ENCODE measurements around the gene ABCA1.

The ABCA1 gene

GRCh38 chr9:104892701-104893100 is 35.3 kb downstream of the ABCA1 start:
- H2AFZ ChIP-seq (ENCODE audit: low read length): no peak overlapping the region
- H3K27me3 ChIP-seq (ENCODE audit: control insufficient read depth in 3 of 3, insufficient read depth in 3 of 3, low read depth in 1 of 3, low read length in 3 of 3): no peaks in the 10 kb centered on the region
- H3K9me3 ChIP-seq (replicated peaks in 1 of 2; ENCODE audit: control insufficient read depth in 2 of 2, insufficient read depth in 1 of 2, low read depth in 1 of 2, low read length in 2 of 2): no peaks in the 10 kb centered on the region
- H3K79me1 ChIP-seq (ENCODE audit: low read depth, low read length): no peaks in the 10 kb centered on the region
- WGBS, 2 donors (ENCODE audit: extremely low coverage in 2 of 2, insufficient read length in 2 of 2, insufficient replicate concordance in 1 of 2): no CpG with 5 or more reads among the region's 1 CpG
- no peak overlapping the region for H3K4ac ChIP-seq (ENCODE audit: low read length)
- no peak overlapping the region for H2BK5ac ChIP-seq (ENCODE audit: low read length)
- DNase-seq (ENCODE audit: low spot score): no peak
- H2BK12ac ChIP-seq (ENCODE audit: low read length): no peak overlapping the region
- H4K91ac ChIP-seq (ENCODE audit: low read depth, low read length, poor library complexity): no peak overlapping the region
- H3K4me3 ChIP-seq (ENCODE audit: low read length in 2 of 2): no peak overlapping the region
- peaks cover 2 to 48% of the 10 kb centered on the region in 2 donors for H3K36me3 ChIP-seq (replicated peaks in 1 of 2; ENCODE audit: control insufficient read depth in 2 of 2, insufficient read depth in 2 of 2, low read length in 2 of 2)
- no peak overlapping the region for H3K18ac ChIP-seq (ENCODE audit: low read length)
- H3K14ac ChIP-seq (ENCODE audit: low read length): no peak overlapping the region
- H3K4me2 ChIP-seq (ENCODE audit: insufficient read depth, low read length, poor library complexity, severe bottlenecking): no peak overlapping the region
- peaks cover 0 to 4% of the 10 kb centered on the region in 2 donors for H3K4me1 ChIP-seq (ENCODE audit: control insufficient read depth in 2 of 2, insufficient read depth in 1 of 2, low read depth in 1 of 2, low read length in 2 of 2)
- H4K8ac ChIP-seq (ENCODE audit: low read depth, low read length): no peak overlapping the region
- no peak overlapping the region for H3K9ac ChIP-seq (ENCODE audit: low read depth, low read length, poor library complexity)
- H3K23ac ChIP-seq (ENCODE audit: low read depth, low read length, poor library complexity): no peak overlapping the region
- H3K27ac ChIP-seq (replicated peaks; ENCODE audit: low read length): no peak overlapping the region
- H2BK15ac ChIP-seq (ENCODE audit: low read length): no peak overlapping the region
- no peak overlapping the region for H2AK5ac ChIP-seq (ENCODE audit: low read depth, low read length)
- H2BK120ac ChIP-seq (ENCODE audit: low read depth, low read length): no peak overlapping the region

- Histone ChIP-seq H2AK5ac (ENCODE audit: low read depth, low read length) (no peak overlapping the region), H3K27me3 (ENCODE audit: control insufficient read depth in 3 of 3, insufficient read depth in 3 of 3, low read depth in 1 of 3, low read length in 3 of 3) (no peaks in the 10 kb centered on the region), H3K14ac (ENCODE audit: low read length) (no peak overlapping the region), H3K4me2 (ENCODE audit: insufficient read depth, low read length, poor library complexity, severe bottlenecking) (no peak overlapping the region), H3K4me1 (ENCODE audit: control insufficient read depth in 2 of 2, insufficient read depth in 1 of 2, low read depth in 1 of 2, low read length in 2 of 2) (peaks cover 4 to 7% of the 10 kb centered on the region in 2 donors), H4K8ac (ENCODE audit: low read depth, low read length) (no peak overlapping the region), H3K79me1 (ENCODE audit: low read depth, low read length) (no peaks in the 10 kb centered on the region), H3K9ac (ENCODE audit: low read depth, low read length, poor library complexity) (no peak overlapping the region), H3K27ac (replicated peaks; ENCODE audit: low read length) (no peak overlapping the region), H3K18ac (ENCODE audit: low read length) (no peak overlapping the region), H2BK15ac (ENCODE audit: low read length) (no peak overlapping the region), H2BK5ac (ENCODE audit: low read length) (no peak overlapping the region), H3K36me3 (replicated peaks in 1 of 2; ENCODE audit: control insufficient read depth in 2 of 2, insufficient read depth in 2 of 2, low read length in 2 of 2) (peaks cover 2 to 57% of the 10 kb centered on the region in 2 donors), H3K9me3 (replicated peaks in 1 of 2; ENCODE audit: control insufficient read depth in 2 of 2, insufficient read depth in 1 of 2, low read depth in 1 of 2, low read length in 2 of 2) (no peaks in the 10 kb centered on the region), H3K23ac (ENCODE audit: low read depth, low read length, poor library complexity) (no peak overlapping the region), H2BK12ac (ENCODE audit: low read length) (no peak overlapping the region), H3K4me3 (ENCODE audit: low read length in 2 of 2) (no peak overlapping the region), H3K4ac (ENCODE audit: low read length) (no peak overlapping the region), H4K91ac (ENCODE audit: low read depth, low read length, poor library complexity) (no peak overlapping the region), H2AFZ (ENCODE audit: low read length) (no peak overlapping the region), H2BK120ac (ENCODE audit: low read depth, low read length) (no peak overlapping the region)
- WGBS, 2 donors (ENCODE audit: extremely low coverage in 2 of 2, insufficient read length in 2 of 2, insufficient replicate concordance in 1 of 2): no CpG with 5 or more reads among the region's 9 CpGs
- no peak for DNase-seq (ENCODE audit: low spot score)
Measured at GRCh38 chr9:104890433-104890770, 37.6 kb downstream of the ABCA1 start.

GRCh38 chr9:104885818-104886709 is 41.9 kb downstream of the ABCA1 start:
- no peak overlapping the region for H3K4me2 ChIP-seq (ENCODE audit: insufficient read depth, low read length, poor library complexity, severe bottlenecking)
- H3K4ac ChIP-seq (ENCODE audit: low read length): no peak overlapping the region
- no peaks in the 10 kb centered on the region for H3K79me1 ChIP-seq (ENCODE audit: low read depth, low read length)
- H3K4me3 ChIP-seq (ENCODE audit: low read length in 2 of 2): no peak overlapping the region
- no peaks in the 10 kb centered on the region for H3K9me3 ChIP-seq (replicated peaks in 1 of 2; ENCODE audit: control insufficient read depth in 2 of 2, insufficient read depth in 1 of 2, low read depth in 1 of 2, low read length in 2 of 2)
- no peaks in the 10 kb centered on the region for H3K27me3 ChIP-seq (ENCODE audit: control insufficient read depth in 3 of 3, insufficient read depth in 3 of 3, low read depth in 1 of 3, low read length in 3 of 3)
- no peak overlapping the region for H4K8ac ChIP-seq (ENCODE audit: low read depth, low read length)
- WGBS, 2 donors (ENCODE audit: extremely low coverage in 2 of 2, insufficient read length in 2 of 2, insufficient replicate concordance in 1 of 2): no CpG with 5 or more reads among the region's 3 CpGs
- H2AK5ac ChIP-seq (ENCODE audit: low read depth, low read length): no peak overlapping the region
- peaks cover 11 to 86% of the 10 kb centered on the region in 2 donors for H3K36me3 ChIP-seq (replicated peaks in 1 of 2; ENCODE audit: control insufficient read depth in 2 of 2, insufficient read depth in 2 of 2, low read length in 2 of 2)
- no peak overlapping the region for H2BK15ac ChIP-seq (ENCODE audit: low read length)
- no peak overlapping the region for H3K18ac ChIP-seq (ENCODE audit: low read length)
- no peak overlapping the region for H2AFZ ChIP-seq (ENCODE audit: low read length)
- no peak overlapping the region for H2BK12ac ChIP-seq (ENCODE audit: low read length)
- no peak overlapping the region for H3K27ac ChIP-seq (replicated peaks; ENCODE audit: low read length)
- no peak overlapping the region for H3K14ac ChIP-seq (ENCODE audit: low read length)
- no peak for DNase-seq (ENCODE audit: low spot score)
- peaks cover 7 to 9% of the 10 kb centered on the region in 2 donors for H3K4me1 ChIP-seq (ENCODE audit: control insufficient read depth in 2 of 2, insufficient read depth in 1 of 2, low read depth in 1 of 2, low read length in 2 of 2)
- no peak overlapping the region for H3K23ac ChIP-seq (ENCODE audit: low read depth, low read length, poor library complexity)
- H4K91ac ChIP-seq (ENCODE audit: low read depth, low read length, poor library complexity): no peak overlapping the region
- H3K9ac ChIP-seq (ENCODE audit: low read depth, low read length, poor library complexity): no peak overlapping the region
- H2BK120ac ChIP-seq (ENCODE audit: low read depth, low read length): no peak overlapping the region
- no peak overlapping the region for H2BK5ac ChIP-seq (ENCODE audit: low read length)

GRCh38 chr9:104883169-104883568 is 44.8 kb downstream of the ABCA1 start:
- Histone ChIP-seq H2AFZ (ENCODE audit: low read length) (no peak overlapping the region), H3K36me3 (replicated peaks in 1 of 2; ENCODE audit: control insufficient read depth in 2 of 2, insufficient read depth in 2 of 2, low read length in 2 of 2) (peaks cover 12 to 92% of the 10 kb centered on the region in 2 donors), H3K18ac (ENCODE audit: low read length) (no peak overlapping the region), H2BK15ac (ENCODE audit: low read length) (no peak overlapping the region), H4K8ac (ENCODE audit: low read depth, low read length) (no peak overlapping the region), H3K4me2 (ENCODE audit: insufficient read depth, low read length, poor library complexity, severe bottlenecking) (no peak overlapping the region), H3K27ac (replicated peaks; ENCODE audit: low read length) (no peak overlapping the region), H3K4ac (ENCODE audit: low read length) (no peak overlapping the region), H3K9me3 (replicated peaks in 1 of 2; ENCODE audit: control insufficient read depth in 2 of 2, insufficient read depth in 1 of 2, low read depth in 1 of 2, low read length in 2 of 2) (no peaks in the 10 kb centered on the region), H3K27me3 (ENCODE audit: control insufficient read depth in 3 of 3, insufficient read depth in 3 of 3, low read depth in 1 of 3, low read length in 3 of 3) (no peaks in the 10 kb centered on the region), H2BK120ac (ENCODE audit: low read depth, low read length) (no peak overlapping the region), H3K14ac (ENCODE audit: low read length) (no peak overlapping the region), H3K79me1 (ENCODE audit: low read depth, low read length) (no peaks in the 10 kb centered on the region), H3K9ac (ENCODE audit: low read depth, low read length, poor library complexity) (no peak overlapping the region), H3K23ac (ENCODE audit: low read depth, low read length, poor library complexity) (no peak overlapping the region), H4K91ac (ENCODE audit: low read depth, low read length, poor library complexity) (no peak overlapping the region), H3K4me3 (ENCODE audit: low read length in 2 of 2) (no peak overlapping the region), H2BK12ac (ENCODE audit: low read length) (no peak overlapping the region), H2AK5ac (ENCODE audit: low read depth, low read length) (no peak overlapping the region), H3K4me1 (ENCODE audit: control insufficient read depth in 2 of 2, insufficient read depth in 1 of 2, low read depth in 1 of 2, low read length in 2 of 2) (peaks cover 5 to 7% of the 10 kb centered on the region in 2 donors), H2BK5ac (ENCODE audit: low read length) (no peak overlapping the region)
- DNase-seq (ENCODE audit: low spot score): no peak
- no CpG with 5 or more reads among the region's 2 CpGs for WGBS, 2 donors (ENCODE audit: extremely low coverage in 2 of 2, insufficient read length in 2 of 2, insufficient replicate concordance in 1 of 2)

Measured in neuronal stem cell (in vitro differentiated cells).